ENCODE measurements around the gene ISG15. TPM values are rescaled to one million over a fixed set of nuclear protein-coding genes. Genes with fewer than 3 reads are reported as not detected.

ISG15 gene
- total and polyA plus RNA-seq, 9 of the 15 experiments (the other 6 are each of a cell fraction or from before 2014, with no cell fraction given), result 0.40 to 58.3 (median 12.2) TPM

GRCh38 chr1:1013105-1013921 lies at the start of gene ISG15 (continued):
- TF ChIP-seq MGA (IDR thresholded peaks at IDR 0.05), result no peak; the same call in 1 of the 2 replicates
- TF ChIP-seq, protein P1, sequence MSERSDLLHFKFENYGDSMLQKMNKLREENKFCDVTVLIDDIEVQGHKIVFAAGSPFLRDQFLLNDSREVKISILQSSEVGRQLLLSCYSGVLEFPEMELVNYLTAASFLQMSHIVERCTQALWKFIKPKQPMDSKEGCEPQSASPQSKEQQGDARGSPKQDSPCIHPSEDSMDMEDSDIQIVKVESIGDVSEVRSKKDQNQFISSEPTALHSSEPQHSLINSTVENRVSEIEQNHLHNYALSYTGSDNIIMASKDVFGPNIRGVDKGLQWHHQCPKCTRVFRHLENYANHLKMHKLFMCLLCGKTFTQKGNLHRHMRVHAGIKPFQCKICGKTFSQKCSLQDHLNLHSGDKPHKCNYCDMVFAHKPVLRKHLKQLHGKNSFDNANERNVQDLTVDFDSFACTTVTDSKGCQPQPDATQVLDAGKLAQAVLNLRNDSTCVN (CRISPR knock-in tag; IDR thresholded peaks at IDR 0.05), result no peak
- no peak for TF ChIP-seq ZNF79 (CRISPR knock-in tag; IDR thresholded peaks at IDR 0.05; ENCODE audit: low read depth)
- peak in 1 of 2 experiments; percentile 87; a peak in 1 of 4 replicates for TF ChIP-seq ZNF639 (CRISPR knock-in tag; conservative IDR thresholded peaks at IDR 0.05 in 1 of 2, IDR thresholded peaks at IDR 0.05 in 1 of 2)
- TF ChIP-seq SMARCE1 (IDR thresholded peaks at IDR 0.05), result peak; percentile 70
- TF ChIP-seq ZNF175 (CRISPR knock-in tag; IDR thresholded peaks at IDR 0.05; ENCODE audit: low read depth), result no peak
- peak; percentile 55; the same call in 1 of the 2 replicates for TF ChIP-seq TOE1 (IDR thresholded peaks at IDR 0.05; ENCODE audit: borderline replicate concordance)
- no peak for TF ChIP-seq TOE1 (CRISPR knock-in tag; IDR thresholded peaks at IDR 0.05; ENCODE audit: borderline replicate concordance, low read depth)
- TF ChIP-seq NCOA4 (IDR thresholded peaks at IDR 0.05; ENCODE audit: partially characterized antibody), result no peak
- no peak for TF ChIP-seq ZNF699 (CRISPR knock-in tag; IDR thresholded peaks at IDR 0.05; ENCODE audit: insufficient replicate concordance)
- TF ChIP-seq RBM25 (IDR thresholded peaks at IDR 0.05; ENCODE audit: low read depth, low read length, severe bottlenecking), result no peak
